ENCODE data around the gene TEX52. TPM values are rescaled to one million over a fixed set of nuclear protein-coding genes. Genes with fewer than 3 reads are reported as not detected.

TEX52 gene
- total RNA-seq, 2 experiments from 2014 or later, result 0.34 TPM; not detected in 1

Other genes with a start within 250 kb of the TEX52 start
- 10 to 100 TPM; 62.3 to 67.7 TPM for gene FKBP4, start 62.1 kb downstream of the TEX52 start, total RNA-seq
- 10 to 100 TPM; 66.2 to 66.8 TPM for gene ITFG2, start 44.4 kb downstream of the TEX52 start, total RNA-seq
- gene NRIP2, start 22.0 kb downstream of the TEX52 start, total RNA-seq, result not detected
- 10 to 100 TPM; 73.9 to 86.9 TPM for gene FOXM1, start 20.1 kb upstream of the TEX52 start, total RNA-seq
- gene RHNO1, start 20.2 kb upstream of the TEX52 start, total RNA-seq, result 10 to 100 TPM; 50.3 to 53.8 TPM
- 1 to 10 TPM; 8.1 TPM for gene TULP3, start 33.9 kb upstream of the TEX52 start, total RNA-seq
- gene TEAD4, start 102.4 kb upstream of the TEX52 start, total RNA-seq, result not detected
- gene TSPAN9, start 220.3 kb upstream of the TEX52 start, total RNA-seq, result under 1 TPM; 0.42 to 0.60 TPM